K562 (cell line): ENCODE data around the gene CDC37. TPM values are rescaled to one million over a fixed set of nuclear protein-coding genes. Genes with fewer than 3 reads are reported as not detected.

Experiments used
- ATAC-seq: fragments of 200-7000 bp; cut with Tn5 transposase; 3 replicates; pipeline ENCODE4 v1.9.1; 2020; ENCODE audit warnings: moderate library complexity
- BruUV-seq: library from RNA; stranded (reverse); fragments of 400-500 nt; replicated peaks from 2 replicates; lab custom pipeline; 2021; lab: Mats Ljungman, UMichigan
- CTCF ChIA-PET: fragments of 300-600 bp; formaldehyde crosslinking; extraction: SDS; loops from one replicate; lab custom pipeline; 2021; ENCODE audit warnings: low intra/inter-chr PET ratio; lab: Yijun Ruan, JAX
- POLR2A ChIA-PET: fragments of 300-600, 350-650 bp; sonication (Branson Sonifier 250); formaldehyde crosslinking; extraction: SDS; loops from one replicate; lab custom pipeline; 2021; ENCODE audit warnings: antibody characterized with exemption, inconsistent platforms; lab: Yijun Ruan, JAX
- DNase-seq, 4 experiments: peaks; one replicate each; pipeline versions ENCODE4 v3.0.0 to v3.0.0-alpha.2; 2011 to 2018; ENCODE audit warnings: low spot score in 3 of 4, mixed read lengths in 3 of 4; ENCODE audit errors: extremely low read depth in 1 of 4
- FAIRE-seq: peaks from 2 replicates; lab custom pipeline; 2011; peaks lifted over from hg19 to GRCh38; lab: Jason Lieb, UNC
- H2AFZ ChIP-seq: 2 replicates; pipeline ENCODE4 v1.6.0; 2011; ENCODE audit warnings: low read depth, low read length, control low read depth, inconsistent platforms
- H3K27ac ChIP-seq: fragments of 200-600 bp; 3 replicates; pipeline ENCODE4 v1.8.0; 2011; ENCODE audit warnings: low read depth, mild to moderate bottlenecking, control low read depth, inconsistent platforms, low read length, moderate library complexity, mixed read lengths; ENCODE audit errors: extremely low read depth
- H3K27me3 ChIP-seq, 2 experiments: fragments of 300-600 bp in 1 of 2; 2 replicates in 1 of 2; 3 replicates in 1 of 2; pipeline versions ENCODE4 v1.6.0 to v1.8.0; 2011; ENCODE audit warnings: inconsistent platforms in 2 of 2, low read length in 2 of 2, mild to moderate bottlenecking in 1 of 2, mixed read lengths in 1 of 2, moderate library complexity in 1 of 2; ENCODE audit not compliant: control insufficient read depth in 2 of 2, insufficient read depth in 2 of 2
- H3K36me3 ChIP-seq: fragments of 300-600 bp; 3 replicates; pipeline ENCODE4 v1.8.0; 2011; ENCODE audit warnings: mild to moderate bottlenecking, low read length, inconsistent platforms; ENCODE audit not compliant: control insufficient read depth, insufficient read depth
- H3K4me1 ChIP-seq, 2 experiments: fragments of 200-600 bp in 1 of 2; replicated peaks in 1 of 2; 2 replicates in 1 of 2; 3 replicates in 1 of 2; pipeline versions ENCODE4 v1.5.1 to v1.8.0; 2011; ENCODE audit warnings: inconsistent platforms in 2 of 2, low read length in 2 of 2, mild to moderate bottlenecking in 1 of 2, mixed read lengths in 1 of 2, moderate library complexity in 1 of 2; ENCODE audit not compliant: control insufficient read depth in 2 of 2, insufficient read depth in 2 of 2
- H3K4me2 ChIP-seq: 2 replicates; pipeline ENCODE4 v1.6.1; 2011; ENCODE audit warnings: low read length, control low read depth, inconsistent platforms, mixed read lengths; ENCODE audit not compliant: insufficient read depth
- H3K4me3 ChIP-seq: fragments of 200-600 bp; sonication (generic), shearing (Covaris generic); 2 replicates; pipeline ENCODE4 v1.5.1; 2016; ENCODE audit warnings: control low read depth, inconsistent platforms
- H3K79me2 ChIP-seq: fragments of 200-600 bp; 3 replicates; pipeline ENCODE4 v1.8.0; 2011; ENCODE audit warnings: low read length, inconsistent platforms; ENCODE audit not compliant: control insufficient read depth, insufficient read depth
- H3K9ac ChIP-seq, 2 experiments: 2 replicates each; pipeline versions ENCODE4 v1.6.0 to v1.6.1; 2011; ENCODE audit warnings: low read depth in 2 of 2, low read length in 2 of 2, control low read depth in 1 of 2, inconsistent platforms in 1 of 2, mild to moderate bottlenecking in 1 of 2, mixed read lengths in 1 of 2; ENCODE audit not compliant: insufficient read depth in 1 of 2
- H3K9me1 ChIP-seq: one replicate; pipeline ENCODE4 v1.6.0; 2011; ENCODE audit warnings: inconsistent platforms, mild to moderate bottlenecking, low read length, moderate library complexity; ENCODE audit not compliant: control insufficient read depth, insufficient read depth
- H3K9me3 ChIP-seq: replicated peaks from 2 replicates; pipeline ENCODE4 v1.5.1; 2011; ENCODE audit warnings: low read depth, low read length, inconsistent platforms; ENCODE audit not compliant: control insufficient read depth, insufficient read depth
- H4K20me1 ChIP-seq: replicated peaks from 2 replicates; pipeline ENCODE4 v1.6.1; 2011; ENCODE audit warnings: low read length, inconsistent platforms, mixed read lengths; ENCODE audit not compliant: control insufficient read depth, insufficient read depth
- E2F1 ChIP-seq: sonication (generic); formaldehyde crosslinking; IDR thresholded peaks from 2 replicates; pipeline ENCODE4 v1.8.1; 2023; ENCODE audit warnings: mild to moderate bottlenecking, missing genetic modification reagents, moderate library complexity
- ETS2 ChIP-seq: IDR thresholded peaks from 2 replicates; pipeline ENCODE4 v1.6.1; 2016; ENCODE audit warnings: borderline replicate concordance, missing genetic modification characterization, mild to moderate bottlenecking, moderate library complexity, missing compliant biosample characterization; ENCODE audit not compliant: poor library complexity, severe bottlenecking
- HES1 ChIP-seq: fragments of 450-650 bp; IDR thresholded peaks from 2 replicates; pipeline ENCODE4 v1.6.1; 2016; ENCODE audit warnings: low read depth, mild to moderate bottlenecking, moderate library complexity
- HIVEP1 ChIP-seq: fragments of 250-450 bp; sonication (Bioruptor Pico); IDR thresholded peaks from 2 replicates; pipeline ENCODE4 v1.4.0; 2020; ENCODE audit warnings: mild to moderate bottlenecking
- HMGXB4 ChIP-seq: sonication (generic); formaldehyde crosslinking; IDR thresholded peaks from 2 replicates; pipeline ENCODE4 v1.8.1; 2023; ENCODE audit warnings: mild to moderate bottlenecking, missing genetic modification reagents
- JUND ChIP-seq, 2 experiments: IDR thresholded peaks; 2 replicates in 1 of 2; 3 replicates in 1 of 2; pipeline ENCODE4 v1.6.1; 2011; ENCODE audit warnings: borderline replicate concordance in 2 of 2, low read depth in 2 of 2, low read length in 2 of 2, improper control_type of control experiment in 1 of 2, missing biosample characterization in 1 of 2, missing genetic modification characterization in 1 of 2, missing genetic modification reagents in 1 of 2
- TBP ChIP-seq: optimal IDR thresholded peaks from 2 replicates; pipeline ENCODE3; 2011; ENCODE audit warnings: low read depth, low read length, improper control_type of control experiment
- XRCC5 ChIP-seq: fragments of 200-400 bp; formaldehyde crosslinking; IDR thresholded peaks from 2 replicates; pipeline ENCODE4 v1.6.1; 2017; ENCODE audit warnings: low read depth, mild to moderate bottlenecking, low read length
- ZNF253 ChIP-seq: fragments of 250-450 bp; sonication (Bioruptor Pico); conservative IDR thresholded peaks from 2 replicates; pipeline ENCODE4 v1.6.1; 2021; ENCODE audit warnings: mild to moderate bottlenecking
- ZNF592 ChIP-seq: fragments of 450-650 bp; IDR thresholded peaks from 2 replicates; pipeline ENCODE4 v1.6.1; 2017; ENCODE audit warnings: antibody characterized with exemption, mild to moderate bottlenecking
- WGBS: fragments of 100-300 bp; shearing (Covaris generic); methylation state at CpG from one replicate; pipeline ENCODE4 v1.1.6; 2016; ENCODE audit warnings: low coverage, mixed read lengths; ENCODE audit not compliant: insufficient coverage; ENCODE audit errors: missing lambda C conversion rate; 5-methylcytosine and 5-hydroxymethylcytosine counted together
- in situ Hi-C: fragments of 300-500 bp; cut with MboI; formaldehyde crosslinking; loops from 4 replicates; pipeline ENCODE4 v1.15.0; 2018; ENCODE audit warnings: inconsistent platforms, mixed read lengths
- intact Hi-C: fragments of 100-400 bp; cut with micrococcal nuclease; formaldehyde crosslinking; loops from 2 replicates; pipeline ENCODE4 v1.14.2; 2022
- polyA plus RNA-seq, 8 experiments: library from polyadenylated mRNA; depleted of rRNA in 4 of 8; stranded (reverse) in 5 of 8; unstranded in 3 of 8; fragments of >200 nt; fragmentation: Nextera tagmentation in 2 of 8; fragmentation: Illumina TruSeq in 1 of 8; extraction: Ambion mirVana in 2 of 8; extraction: Trizol in 1 of 8; gene quantifications; 2 replicates each; pipeline versions ENCODE4 v1.2.1 to v1.2.3, GENCODE V29; 2011 to 2014; ENCODE audit warnings: inconsistent platforms in 1 of 8, missing spikeins in 1 of 8
- total RNA-seq, 7 experiments: library from RNA; depleted of rRNA in 6 of 7; stranded (reverse); fragments of >200 nt in 6 of 7; fragmentation: Illumina TruSeq in 2 of 7; extraction: Trizol in 2 of 7; gene quantifications; 2 replicates each; pipeline versions ENCODE4 v1.2.1 to v1.2.3, GENCODE V29; 2011 to 2021; ENCODE audit warnings: low replicate concordance in 1 of 7

CDC37 gene
- total and polyA plus RNA-seq, 9 of the 15 experiments (the other 6 are each of a cell fraction or from before 2014, with no cell fraction given) = 6.6 to 538 (median 227) TPM

- WGBS = 0% methylated on average over 3 of the region's 3 CpGs
- no peak for TF ChIP-seq E2F1
- no peak for TF ChIP-seq ETS2
- TF ChIP-seq ZNF592 = 0 out of 2 replicates have a peak, but pooled peaks have one; percentile 15
- no peak for TF ChIP-seq TBP
- TF ChIP-seq HMGXB4 (CRISPR knock-in tag) = peak; percentile 54; the same call in 1 of the 2 replicates
- TF ChIP-seq HES1 = no peak
- TF ChIP-seq XRCC5 = peak; percentile 64; the same call in 1 of the 2 replicates
- no peak for TF ChIP-seq ZNF253 (CRISPR knock-in tag)
- TF ChIP-seq HIVEP1 = no peak
- 0 out of 2 replicates have a peak, but pooled peaks have one; percentile 42 for TF ChIP-seq JUND (IDR thresholded peaks at IDR 0.05; ENCODE audit: borderline replicate concordance, low read depth, low read length)
- TF ChIP-seq JUND (tag; IDR thresholded peaks at IDR 0.05; ENCODE audit: borderline replicate concordance, low read depth, low read length) = no peak; the same call in 2 of the 3 replicates
Observed at GRCh38 chr19:10388957-10389356, 14.4 kb downstream of the CDC37 start.

More at GRCh38 chr19:10388957-10389356, 14.4 kb downstream of the CDC37 start:
- DNase-seq = peak; percentile 57 to 91 (median 68)
- Histone ChIP-seq H3K4me2 (no peak overlapping the region), H3K9me1 (no peaks in the 10 kb centered on the region), H3K4me3 (no peak overlapping the region), H3K79me2 (no peaks in the 10 kb centered on the region), H3K27ac (no peak overlapping the region), H3K36me3 (peaks cover 43% of the 10 kb centered on the region; the same call in 2 of the 3 replicates), H2AFZ (no peak overlapping the region), H3K4me1 (peaks cover 0 to 6% of the 10 kb centered on the region in 2 experiments; a peak in 2 of 5 replicates), H4K20me1 (0 out of 2 replicates have a peak, but pooled peaks cover 3% of the 10 kb centered on the region), H3K9me3 (no peaks in the 10 kb centered on the region), H3K27me3 (no peaks in the 10 kb centered on the region), H3K9ac (peak overlapping the region in 1 of 2 experiments; percentile 64; a peak in 1 of 4 replicates)
- in situ Hi-C loops (loop anchor here (5.0 kb wide), 2 partner anchors 117 to 462 kb away; partner anchors contain the start of gene ICAM1), intact Hi-C loops (loop anchor here (1.0 to 5.0 kb wide), 4 partner anchors 54 to 457 kb away; no protein-coding TSS in a partner anchor)
- BruUV-seq = no TSS peak
- FAIRE-seq = peak; percentile 98
- CTCF ChIA-PET = interaction anchor here (0.6 to 5.6 kb wide), 11 partner anchors 8 to 458 kb away, joined by 3 to 77 read pairs (median 5); partner anchors contain the start of genes ICAM1, ICAM4 and TYK2
- ATAC-seq = peak; percentile 84
- POLR2A ChIA-PET = interaction anchor here (0.6 to 2.3 kb wide), 17 partner anchors 9 to 282 kb away, joined by 3 to 32 read pairs (median 4); partner anchors contain the start of genes CDC37, ICAM1, ICAM4 and ICAM5
